GM18517 (cell line): Measurements from ENCODE around the gene CAPN13.

Source experiments
- ATAC-seq: cut with Tn5 transposase; IDR thresholded peaks from one replicate; pipeline ENCODE4 v1.9.1; 2021; ENCODE audit warnings: mild to moderate bottlenecking, moderate library complexity; ENCODE audit not compliant: unreplicated experiment

The CAPN13 gene

GRCh38 chr2:30684516-30684915, 122.7 kb downstream of the CAPN13 start:
- ATAC-seq, result no peak

GRCh38 chr2:30684026-30684425, 123.2 kb downstream of the CAPN13 start:
- no peak for ATAC-seq

GRCh38 chr2:30683236-30683956, 123.8 kb downstream of the CAPN13 start:
- no peak for ATAC-seq

GRCh38 chr2:30681022-30681421, 126.2 kb downstream of the CAPN13 start:
- no peak for ATAC-seq

GRCh38 chr2:30680121-30680520, 127.1 kb downstream of the CAPN13 start:
- no peak for ATAC-seq

- no peak for ATAC-seq
Measured at GRCh38 chr2:30679426-30680088, 127.7 kb downstream of the CAPN13 start.

- no peak for ATAC-seq
Measured at GRCh38 chr2:30678410-30679137, 128.7 kb downstream of the CAPN13 start.

GRCh38 chr2:30677861-30678385, 129.3 kb downstream of the CAPN13 start:
- ATAC-seq, result no peak

- ATAC-seq, result no peak
Measured at GRCh38 chr2:30677231-30677630, 130.0 kb downstream of the CAPN13 start.

GRCh38 chr2:30675758-30676157, 131.5 kb downstream of the CAPN13 start:
- ATAC-seq, result no peak

GRCh38 chr2:30673127-30673526, 134.1 kb downstream of the CAPN13 start:
- no peak for ATAC-seq
